AG09309 (cell line): ENCODE results near the gene HID1.

Experiments
- DNase-seq: peaks from one replicate; pipeline ENCODE4 v3.0.0-alpha.2; 2010; ENCODE audit warnings: low read depth
- H3K4me3 ChIP-seq: 2 replicates; pipeline ENCODE4 v1.5.1; 2011; ENCODE audit warnings: mild to moderate bottlenecking, low read depth, low read length, moderate library complexity; ENCODE audit not compliant: control insufficient read depth
- TF ChIP-seq, protein P1 (sequence below): IDR thresholded peaks from 2 replicates; pipeline ENCODE4 v1.5.1; 2011; ENCODE audit warnings: mild to moderate bottlenecking, low read depth, low read length, inconsistent platforms; ENCODE audit not compliant: insufficient read depth, control insufficient read depth; ENCODE audit errors: missing control alignments

Gene HID1

GRCh38 chr17:74943808-74944522, 28.6 kb downstream of the HID1 start:
- no peak overlapping the region for H3K4me3 ChIP-seq
- no peak for DNase-seq
- TF ChIP-seq, protein P1, sequence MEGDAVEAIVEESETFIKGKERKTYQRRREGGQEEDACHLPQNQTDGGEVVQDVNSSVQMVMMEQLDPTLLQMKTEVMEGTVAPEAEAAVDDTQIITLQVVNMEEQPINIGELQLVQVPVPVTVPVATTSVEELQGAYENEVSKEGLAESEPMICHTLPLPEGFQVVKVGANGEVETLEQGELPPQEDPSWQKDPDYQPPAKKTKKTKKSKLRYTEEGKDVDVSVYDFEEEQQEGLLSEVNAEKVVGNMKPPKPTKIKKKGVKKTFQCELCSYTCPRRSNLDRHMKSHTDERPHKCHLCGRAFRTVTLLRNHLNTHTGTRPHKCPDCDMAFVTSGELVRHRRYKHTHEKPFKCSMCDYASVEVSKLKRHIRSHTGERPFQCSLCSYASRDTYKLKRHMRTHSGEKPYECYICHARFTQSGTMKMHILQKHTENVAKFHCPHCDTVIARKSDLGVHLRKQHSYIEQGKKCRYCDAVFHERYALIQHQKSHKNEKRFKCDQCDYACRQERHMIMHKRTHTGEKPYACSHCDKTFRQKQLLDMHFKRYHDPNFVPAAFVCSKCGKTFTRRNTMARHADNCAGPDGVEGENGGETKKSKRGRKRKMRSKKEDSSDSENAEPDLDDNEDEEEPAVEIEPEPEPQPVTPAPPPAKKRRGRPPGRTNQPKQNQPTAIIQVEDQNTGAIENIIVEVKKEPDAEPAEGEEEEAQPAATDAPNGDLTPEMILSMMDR = no peak

DNA sequence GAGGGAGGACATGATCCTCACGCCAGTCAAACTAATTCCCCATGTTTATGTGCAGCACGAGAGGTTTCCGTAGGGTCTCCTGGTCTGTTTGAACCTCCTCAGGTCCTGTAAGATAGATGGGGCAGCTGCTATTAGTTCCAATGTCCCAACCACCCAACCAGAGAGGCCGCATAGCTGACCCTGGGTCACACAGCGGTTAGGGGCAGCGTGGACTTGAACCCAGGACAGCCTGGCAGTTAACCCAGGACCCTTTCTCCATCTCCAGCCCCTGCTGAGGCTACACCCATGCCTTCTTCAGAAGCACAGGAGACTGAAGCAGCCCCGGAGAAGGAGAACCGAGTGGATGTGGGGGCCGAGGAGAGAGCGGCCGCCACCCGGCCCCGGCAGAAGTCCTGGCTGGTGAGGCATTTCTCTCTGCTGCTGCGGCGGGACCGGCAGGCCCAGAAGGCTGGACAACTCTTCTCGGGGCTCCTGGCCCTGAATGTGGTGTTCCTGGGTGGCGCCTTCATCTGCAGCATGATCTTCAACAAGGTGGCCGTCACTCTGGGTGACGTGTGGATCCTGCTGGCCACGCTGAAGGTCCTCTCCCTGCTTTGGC, 31.3 kb downstream of the HID1 start:
- no peak for DNase-seq
- TF ChIP-seq, protein P1 = no peak
- H3K4me3 ChIP-seq = no peak overlapping the region

DNA sequence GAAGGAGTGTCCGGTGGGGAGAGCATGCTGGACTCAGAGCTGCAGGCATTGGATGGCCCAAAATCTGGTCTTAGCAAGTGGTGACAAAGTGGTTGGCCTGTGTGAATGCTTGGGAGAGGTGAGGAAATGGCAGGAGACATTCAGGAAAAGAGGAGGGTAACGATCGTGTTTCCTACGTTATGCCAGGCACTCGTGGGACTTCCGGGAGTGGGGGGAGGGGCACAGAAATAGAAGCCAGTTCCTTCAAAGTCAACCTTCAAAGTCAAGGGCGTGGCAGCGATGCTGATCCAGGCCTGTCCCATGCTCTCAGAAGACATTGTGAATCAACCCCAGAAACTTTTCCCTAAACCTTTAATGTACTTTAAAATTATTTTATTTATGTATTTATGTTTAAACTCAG, 33.0 kb downstream of the HID1 start:
- TF ChIP-seq, protein P1 = no peak
- no peak overlapping the region for H3K4me3 ChIP-seq
- DNase-seq = no peak

GRCh38 chr17:74938194-74938950, 34.2 kb downstream of the HID1 start:
- no peak for DNase-seq
- H3K4me3 ChIP-seq = no peak overlapping the region
- TF ChIP-seq, protein P1 = no peak

DNA sequence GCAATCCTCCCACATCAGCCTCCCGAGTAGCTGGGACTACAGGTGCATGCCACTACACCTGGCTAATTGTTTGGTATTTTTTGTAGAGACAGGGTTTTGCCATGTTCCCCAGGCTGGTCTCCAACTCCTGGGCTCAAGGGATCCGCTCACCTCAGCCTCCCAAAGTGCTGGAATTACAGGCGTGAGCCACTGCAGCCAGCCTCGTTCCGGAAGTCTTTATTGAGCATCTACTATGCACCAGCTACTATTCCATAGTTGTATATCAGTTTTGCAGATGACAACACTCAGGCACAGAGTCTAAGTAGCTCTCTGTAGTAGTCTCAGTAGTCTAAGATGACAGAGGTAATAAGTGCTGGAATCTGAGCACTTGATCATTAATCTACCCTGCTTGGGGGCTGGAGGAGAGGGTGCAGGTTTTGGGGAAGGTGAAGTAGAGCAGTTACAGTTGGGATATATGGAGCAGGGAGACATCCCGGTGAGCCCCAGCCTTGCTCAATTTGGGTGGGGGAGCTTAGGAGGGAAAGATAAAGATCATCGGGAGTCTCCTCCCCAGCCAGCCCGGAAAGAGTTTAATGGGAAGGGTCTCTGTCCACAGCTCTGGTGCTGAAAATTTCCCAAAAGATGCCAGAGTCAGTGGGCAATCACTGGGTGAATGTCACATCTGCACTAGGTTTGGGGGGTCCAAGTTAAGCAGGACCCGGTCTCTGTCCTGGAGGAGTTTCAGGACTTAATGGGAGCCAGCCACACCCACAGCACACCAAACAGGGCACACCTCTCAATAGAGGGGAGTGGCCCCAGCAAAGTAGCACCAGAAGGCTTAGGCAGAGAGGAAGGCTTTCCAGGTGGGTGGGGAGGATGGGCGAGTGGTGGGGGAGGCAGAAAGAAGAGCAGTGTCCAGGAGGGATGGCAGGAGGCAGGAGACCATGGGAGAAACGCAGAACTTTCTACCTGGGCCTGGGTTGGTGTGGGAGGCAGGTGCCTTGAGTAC, 35.2 kb downstream of the HID1 start:
- H3K4me3 ChIP-seq = no peak overlapping the region

GRCh38 chr17:74936470-74936799, 36.1 kb downstream of the HID1 start:
- TF ChIP-seq, protein P1 = no peak
- no peak for DNase-seq
- H3K4me3 ChIP-seq = no peak overlapping the region

More for the DNA sequence above, 35.2 kb downstream of the HID1 start:
- TF ChIP-seq, protein P1 = no peak
- no peak for DNase-seq
